NCI-H460 (cell line): ENCODE measurements around the gene EMX1. TPM values are rescaled to one million over a fixed set of nuclear protein-coding genes. Genes with fewer than 3 reads are reported as not detected.
"Not testable (repeated sequence)": the region's sequence is repeated elsewhere in the genome, so short reads cannot be mapped to it uniquely, and the experiment has no call there.

ENCODE experiments used
- DNase-seq: peaks from one replicate; pipeline ENCODE4 v3.0.0-alpha.2; 2016; ENCODE audit warnings: low read depth; ENCODE audit errors: extremely low read depth
- total RNA-seq: library from RNA; depleted of rRNA; stranded (reverse); fragments of >200 nt; shearing (Covaris generic); gene quantifications from 2 replicates; pipeline ENCODE4 v1.2.3, GENCODE V29; 2014

EMX1 gene
- total RNA-seq, 1 experiment from 2014 or later = not detected

DNA sequence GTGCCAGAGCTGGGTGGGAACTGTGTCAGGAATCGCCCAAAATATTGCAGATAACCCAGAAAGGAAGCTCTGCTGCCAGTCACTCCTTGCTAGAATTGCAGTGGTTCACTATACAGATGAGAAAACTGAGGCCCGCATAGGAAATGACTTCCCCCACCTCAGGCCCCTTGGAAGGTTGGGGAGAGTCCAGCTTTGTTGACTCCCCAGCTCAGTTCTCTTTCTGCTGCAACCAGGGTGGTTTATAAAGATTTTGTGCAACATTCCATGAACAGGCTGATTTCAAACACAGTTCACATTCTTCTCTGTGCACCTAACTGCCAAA lies 18.8 kb upstream of the EMX1 start:
- DNase-seq = no peak

- DNase-seq = no peak
These were observed 17.0 kb upstream of the EMX1 start for GRCh38 chr2:72900191-72900825.

GRCh38 chr2:72901426-72901825 lies 15.9 kb upstream of the EMX1 start:
- DNase-seq = no peak

DNA sequence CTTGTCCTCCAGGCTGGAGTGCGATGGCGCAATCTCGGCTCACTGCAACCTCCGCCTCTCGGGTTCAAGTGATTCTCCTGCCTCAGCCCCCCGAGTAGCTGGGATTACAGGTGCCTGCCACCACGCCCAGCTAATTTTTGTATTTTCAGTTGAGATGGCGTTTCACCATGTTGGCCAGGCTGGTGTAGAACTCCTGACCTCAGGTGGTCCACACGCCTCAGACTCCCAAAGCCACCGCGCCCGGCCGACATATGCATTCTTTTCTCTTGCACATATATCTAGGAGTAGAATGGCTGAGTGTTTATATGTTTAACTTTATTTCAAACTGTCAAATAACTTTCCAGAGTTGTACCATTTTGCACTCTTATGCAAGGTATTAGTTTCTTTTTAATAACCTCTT lies 9.9 kb upstream of the EMX1 start:
- not testable (repeated sequence) for DNase-seq

GRCh38 chr2:72908741-72909140 lies 8.6 kb upstream of the EMX1 start:
- DNase-seq = no peak

DNA sequence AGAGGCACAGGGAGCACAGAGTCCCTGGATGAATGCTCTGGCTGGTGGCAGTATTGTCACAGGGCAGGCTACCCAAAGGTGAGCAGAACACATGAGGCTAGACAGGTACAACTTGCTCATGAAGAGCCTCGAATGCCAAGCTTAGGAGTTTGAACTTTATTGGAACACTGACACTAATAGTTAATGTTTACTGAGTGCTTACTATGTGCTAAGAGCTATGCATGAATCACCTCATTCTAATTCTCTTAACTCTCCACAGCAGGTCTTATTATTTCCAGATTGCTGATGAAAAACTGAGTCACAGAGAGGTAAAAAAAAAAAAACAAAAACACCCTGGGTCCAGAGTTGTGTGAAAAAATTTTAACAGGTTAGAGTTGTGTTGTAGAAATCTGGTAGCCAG lies 6.1 kb upstream of the EMX1 start:
- no peak for DNase-seq

DNA sequence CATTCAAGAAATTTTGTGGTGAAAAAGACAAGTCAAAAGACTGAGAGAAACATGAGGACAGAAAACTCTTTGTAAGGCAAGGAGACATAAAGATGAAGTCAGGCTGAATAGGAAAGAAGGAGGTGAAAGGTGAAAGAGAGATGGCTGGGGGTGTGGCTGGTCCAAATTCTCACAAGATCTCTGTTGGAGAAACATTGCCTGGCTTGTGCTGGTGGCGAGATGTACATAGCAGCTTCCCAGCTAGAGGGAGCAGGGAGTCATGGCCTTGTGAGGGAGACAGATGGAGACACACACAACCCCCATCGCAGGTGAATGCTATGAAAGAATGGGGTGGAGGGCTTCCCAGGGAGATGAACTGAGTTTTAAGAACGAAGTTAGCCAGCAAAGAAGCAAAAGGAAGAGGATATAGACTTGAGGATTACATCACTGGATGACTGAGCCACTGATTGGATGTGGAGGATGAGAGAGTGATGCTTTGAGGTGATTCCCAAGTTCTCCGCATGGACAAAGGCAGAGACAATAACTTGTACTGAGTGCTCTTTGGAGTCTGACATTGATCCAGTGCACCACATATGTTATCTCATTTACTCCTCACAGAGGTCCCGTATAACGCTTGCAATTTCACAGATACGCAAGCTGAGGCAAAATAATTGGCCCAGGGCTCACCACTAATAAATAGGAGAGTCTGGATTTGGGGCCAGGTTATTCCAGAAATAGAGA lies 3.7 kb upstream of the EMX1 start:
- DNase-seq = no peak

- no peak for DNase-seq
These were observed 3.1 kb upstream of the EMX1 start for GRCh38 chr2:72914206-72914559.

DNA sequence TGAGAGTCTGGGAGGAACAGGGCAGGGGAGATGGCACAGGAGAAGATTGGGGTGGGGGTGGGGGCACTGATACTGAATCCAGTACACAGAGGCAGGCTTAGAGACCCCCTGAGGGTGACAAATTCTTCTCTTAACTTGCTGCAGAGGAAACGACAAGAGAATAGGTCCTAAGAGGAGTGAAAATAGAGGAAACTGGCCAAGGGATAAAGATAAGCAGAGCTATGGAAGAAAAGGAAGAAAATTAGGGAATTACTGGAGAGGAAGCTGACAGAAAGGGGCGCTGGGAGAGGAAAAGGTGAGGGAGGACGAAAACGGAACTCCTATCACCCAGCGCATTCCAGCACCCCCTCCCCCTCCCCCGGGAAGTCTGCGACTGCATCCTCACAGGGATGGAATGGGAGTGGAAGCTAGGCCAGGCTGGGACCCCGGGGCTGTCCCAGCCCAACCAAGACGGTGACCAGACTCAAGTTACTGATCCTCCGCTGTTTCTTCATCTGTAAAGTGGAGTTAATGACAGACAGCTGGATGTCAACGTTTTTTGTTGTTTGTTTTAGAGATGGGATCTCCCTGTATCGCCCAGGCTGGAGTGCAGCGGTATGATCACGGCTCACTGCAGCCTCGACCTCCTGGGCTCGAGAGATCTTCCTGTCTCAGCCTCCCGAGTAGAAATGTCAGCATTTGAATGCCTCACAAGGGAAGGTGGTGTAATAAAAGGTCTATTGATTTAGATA lies 2.6 kb upstream of the EMX1 start:
- no peak for DNase-seq

GRCh38 chr2:72915320-72915906 lies 1.9 kb upstream of the EMX1 start:
- DNase-seq = no peak

DNA sequence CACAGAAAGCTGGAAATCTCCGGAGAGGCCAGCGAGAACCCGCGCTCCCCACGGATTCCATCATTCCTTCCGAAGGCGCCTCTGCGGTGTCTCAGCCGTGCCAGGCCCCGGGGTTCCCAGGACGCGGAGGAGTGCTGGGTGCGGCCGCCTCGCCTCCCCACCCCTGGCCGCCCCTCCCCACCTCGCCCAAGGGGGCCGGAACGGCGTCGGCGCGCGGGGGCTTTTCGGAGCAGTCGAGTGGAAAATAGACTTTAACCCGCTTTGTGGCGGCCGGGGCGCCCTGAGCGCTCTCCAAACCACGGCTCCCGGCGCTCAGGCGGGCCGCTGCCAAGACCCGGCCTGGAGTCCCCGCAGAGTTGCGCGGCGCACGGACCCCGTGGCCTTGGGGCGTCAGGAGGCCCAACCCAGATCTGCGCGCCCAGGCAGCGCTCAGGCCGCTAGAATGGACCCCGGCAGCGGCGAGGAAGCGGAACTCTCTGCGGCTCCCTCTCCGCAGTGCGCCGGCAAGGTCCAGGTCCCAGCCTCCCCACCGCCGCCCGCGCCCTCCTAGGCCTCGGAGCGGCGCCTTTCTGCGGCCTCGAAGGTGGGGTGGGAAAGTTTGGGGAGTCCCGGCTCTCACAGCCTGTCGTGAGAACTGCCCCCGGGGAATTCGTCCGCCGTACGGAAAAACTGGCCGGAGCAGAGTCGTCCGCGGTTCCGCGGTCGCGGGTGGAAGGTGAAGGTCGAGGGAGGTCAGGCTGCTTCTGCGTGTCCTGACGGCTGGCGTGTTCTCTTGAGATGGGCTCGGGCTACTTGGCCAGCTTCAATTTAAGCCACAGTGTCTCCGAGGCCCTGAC lies 1.2 kb upstream of the EMX1 start:
- DNase-seq = no peak

GRCh38 chr2:72916743-72917137 lies 579 bp upstream of the EMX1 start:
- DNase-seq = no peak

GRCh38 chr2:72917877-72918553 lies 696 bp downstream of the EMX1 start:
- no peak for DNase-seq

DNA sequence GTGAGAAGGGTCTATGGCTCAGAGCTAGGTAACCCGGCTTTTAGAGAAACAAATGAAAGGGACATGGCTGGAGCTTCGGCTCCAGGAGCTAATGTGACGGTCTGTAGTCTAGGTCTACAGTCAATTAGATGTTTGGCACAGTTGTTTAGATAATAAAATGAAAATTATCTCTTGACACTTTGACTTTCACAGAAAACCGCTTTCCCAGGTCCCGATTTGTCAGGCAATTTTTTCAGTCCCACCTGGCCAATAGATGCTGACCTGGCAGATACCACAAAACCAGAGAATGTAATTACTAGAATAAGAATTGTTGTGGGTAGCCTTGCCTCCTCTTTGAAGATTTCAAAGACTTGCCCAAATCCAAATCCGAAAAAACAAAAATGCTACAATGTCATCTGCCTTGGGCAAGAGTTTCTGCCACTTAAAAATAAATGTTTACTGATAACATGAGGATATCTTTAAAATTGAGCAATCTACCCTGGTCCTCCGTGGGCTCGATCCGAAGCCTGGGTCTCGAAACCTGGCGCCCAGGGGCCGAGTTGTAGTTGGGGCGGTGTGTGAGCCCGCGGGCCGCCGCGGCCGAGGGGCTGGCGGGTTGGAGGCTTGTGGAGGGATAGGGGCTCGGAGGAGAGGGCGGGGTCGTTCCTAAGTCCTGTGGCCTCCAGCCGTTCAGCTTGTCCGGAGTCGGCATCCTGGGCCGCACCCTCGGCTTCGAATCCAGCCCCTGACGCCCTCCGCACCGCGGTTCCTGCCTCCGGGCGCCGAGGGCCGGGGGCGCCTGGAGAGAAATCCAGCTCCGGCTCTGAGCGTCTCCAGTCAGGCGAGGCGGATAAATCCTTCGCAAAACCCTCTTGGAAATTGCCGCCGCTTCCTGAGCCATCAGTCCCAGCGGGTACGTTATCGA lies 2.3 kb downstream of the EMX1 start:
- DNase-seq = no peak

GRCh38 chr2:72920318-72921087 lies 3.2 kb downstream of the EMX1 start:
- DNase-seq = no peak

GRCh38 chr2:72921088-72921851 lies 4.0 kb downstream of the EMX1 start:
- no peak for DNase-seq

- DNase-seq = no peak
These were observed 4.5 kb downstream of the EMX1 start for GRCh38 chr2:72921853-72922252.

DNA sequence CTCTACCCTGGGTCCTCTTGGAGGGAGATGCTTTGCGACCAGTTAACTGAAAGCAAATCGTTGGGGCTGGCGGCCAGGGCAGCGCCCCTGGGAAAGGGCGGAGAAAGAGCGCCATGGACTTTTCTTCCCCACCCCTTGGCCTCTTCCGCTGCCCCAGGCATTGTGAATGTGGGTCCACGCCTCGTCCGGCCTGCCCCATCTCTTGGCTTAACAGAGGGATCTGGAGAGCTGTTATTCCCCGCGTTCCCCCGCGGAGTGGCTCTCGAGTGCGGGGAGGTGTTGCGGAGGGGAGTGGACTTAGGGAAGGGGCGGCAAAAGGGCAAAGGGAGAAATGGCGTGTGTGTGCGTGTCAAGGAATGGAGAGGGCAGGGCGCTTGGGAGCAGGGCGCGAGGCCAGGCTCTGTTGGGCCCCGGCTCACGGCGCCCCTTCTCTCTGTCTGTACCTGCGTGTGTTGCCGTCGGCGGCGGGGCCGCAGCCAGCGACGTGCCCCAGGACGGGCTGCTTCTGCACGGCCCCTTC lies 6.6 kb downstream of the EMX1 start:
- DNase-seq = no peak
